Hepatic stellate cell (primary cell): ENCODE data around the gene PIAS2.
"Not testable (repeated sequence)": the region's sequence is repeated elsewhere in the genome, so short reads cannot be mapped to it uniquely, and the experiment has no call there.

Experiments used
- DNase-seq: peaks from one replicate; pipeline ENCODE4 v3.0.0; 2011; ENCODE audit warnings: low spot score

The PIAS2 gene

DNA sequence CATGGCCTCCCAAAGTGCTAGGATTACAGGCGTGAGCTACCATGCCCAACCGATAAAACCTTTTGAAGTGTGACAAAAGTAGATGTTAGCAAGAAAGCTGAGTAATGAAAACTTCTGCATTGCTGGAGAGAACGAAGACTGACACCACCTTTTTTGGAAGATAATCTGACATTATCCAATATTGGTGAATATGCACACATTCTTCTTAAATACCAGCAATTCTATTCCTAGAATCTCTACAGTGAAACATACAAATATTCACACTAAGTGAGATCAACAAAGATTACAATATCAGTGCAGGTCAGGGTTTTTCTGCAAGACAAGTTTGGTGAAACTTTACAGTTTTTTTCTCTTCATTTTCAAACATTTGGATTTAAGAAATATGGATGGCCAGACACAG, 7.8 kb downstream of the PIAS2 start:
- no peak for DNase-seq

DNA sequence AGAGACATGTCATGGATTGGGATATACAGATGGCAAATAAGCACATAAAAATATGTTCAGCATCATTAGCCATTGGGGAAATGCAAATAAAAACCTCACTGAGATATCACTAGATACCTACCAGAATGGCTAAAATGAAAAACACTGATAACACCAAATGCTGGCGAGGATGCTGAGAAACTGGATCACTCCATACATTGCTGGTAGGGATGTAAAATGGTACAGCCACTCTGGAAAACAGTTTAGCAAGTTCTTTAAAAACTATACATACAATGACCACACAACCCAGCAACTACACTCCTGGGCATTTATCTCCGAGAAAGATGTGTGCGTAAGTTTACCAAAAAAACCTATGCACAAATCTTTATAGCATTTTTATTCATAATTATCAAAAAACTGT, 13.9 kb downstream of the PIAS2 start:
- DNase-seq, result no peak

DNA sequence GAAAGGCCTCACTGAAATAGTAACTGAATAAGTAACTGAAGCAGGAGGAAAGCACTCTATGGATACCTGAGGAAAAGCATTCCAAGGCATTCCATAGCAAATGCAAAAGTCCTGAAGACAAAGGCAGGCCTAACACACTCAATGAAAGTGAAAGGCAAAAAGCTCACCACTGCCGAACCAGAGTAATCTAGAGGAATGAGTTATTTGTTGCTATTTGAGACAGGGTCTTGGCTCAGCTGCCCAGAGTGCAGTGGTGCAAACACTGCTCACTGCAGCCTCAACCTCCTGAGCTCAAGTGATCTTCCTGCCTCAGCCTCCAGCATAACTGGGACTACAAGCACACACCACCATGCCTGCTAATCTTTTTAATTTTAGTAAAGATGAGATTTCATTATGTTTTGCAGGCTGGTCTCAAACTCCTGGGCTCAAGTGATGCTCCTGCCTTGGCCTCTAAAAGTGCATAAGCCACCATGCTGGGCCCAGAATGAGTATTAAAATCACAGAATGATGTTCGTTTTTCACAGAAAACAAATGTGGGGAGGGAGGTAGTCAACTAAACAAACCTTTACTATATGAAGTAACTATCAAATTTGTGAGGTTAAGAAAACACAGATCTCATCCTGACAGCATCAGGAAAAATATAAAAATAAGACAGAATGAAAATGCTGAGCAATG, 17.9 kb downstream of the PIAS2 start:
- DNase-seq, result no peak

DNA sequence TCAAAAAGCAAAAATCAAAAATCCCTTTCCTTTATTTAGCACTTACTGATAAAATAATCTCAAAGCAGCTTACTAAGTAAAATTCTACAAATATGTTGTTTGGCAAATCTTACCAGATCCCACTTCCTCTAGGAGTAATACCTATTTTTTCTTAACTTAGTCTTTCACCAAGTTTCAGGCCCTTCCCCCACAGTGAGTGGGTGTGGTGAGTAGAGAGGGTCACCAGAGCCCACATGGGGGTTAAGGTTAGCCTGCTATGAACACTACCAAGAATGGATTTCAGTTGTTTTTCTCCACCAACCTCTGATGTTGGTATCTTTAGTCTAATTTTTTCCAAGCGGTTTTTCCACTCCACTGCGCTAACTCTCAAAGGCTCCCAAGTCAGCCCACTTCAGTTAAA, 23.2 kb downstream of the PIAS2 start:
- DNase-seq, result no peak

DNA sequence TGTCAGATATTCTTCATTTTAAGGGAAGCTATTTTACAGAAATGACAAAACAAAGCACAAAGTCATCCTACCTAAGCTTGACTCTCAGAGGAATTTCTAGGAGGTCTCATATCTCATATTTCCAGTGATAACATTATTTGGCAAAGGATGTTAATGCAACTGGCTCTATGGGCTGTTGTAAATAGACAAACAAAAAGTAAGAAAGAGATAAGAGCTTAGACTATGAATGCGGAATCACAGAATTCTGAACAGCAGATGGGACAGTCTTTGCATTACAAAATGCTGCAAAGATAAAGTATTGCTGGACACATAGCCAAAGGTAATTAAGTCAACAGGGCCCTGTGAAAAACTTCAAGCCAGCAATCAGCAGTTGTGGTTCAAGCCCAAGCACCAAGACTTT, 23.9 kb downstream of the PIAS2 start:
- no peak for DNase-seq

DNA sequence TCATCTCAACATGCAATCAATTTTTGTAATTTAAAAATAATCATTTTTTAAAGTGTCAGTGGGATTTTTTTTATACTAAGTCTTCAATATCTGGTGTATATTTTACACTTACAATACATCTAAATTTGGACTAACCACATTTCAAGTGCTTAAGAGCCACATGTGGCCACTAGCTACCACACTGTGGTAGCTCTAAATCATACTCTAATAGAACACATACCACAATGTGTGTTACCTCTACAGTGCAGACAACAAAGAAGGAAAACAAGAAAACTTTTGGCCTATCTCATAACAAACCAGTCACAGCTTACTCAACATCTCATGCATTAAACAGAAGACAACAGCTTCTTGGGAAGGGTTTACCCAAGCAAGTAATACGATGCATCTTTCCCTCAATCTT, 24.5 kb downstream of the PIAS2 start:
- no peak for DNase-seq

DNA sequence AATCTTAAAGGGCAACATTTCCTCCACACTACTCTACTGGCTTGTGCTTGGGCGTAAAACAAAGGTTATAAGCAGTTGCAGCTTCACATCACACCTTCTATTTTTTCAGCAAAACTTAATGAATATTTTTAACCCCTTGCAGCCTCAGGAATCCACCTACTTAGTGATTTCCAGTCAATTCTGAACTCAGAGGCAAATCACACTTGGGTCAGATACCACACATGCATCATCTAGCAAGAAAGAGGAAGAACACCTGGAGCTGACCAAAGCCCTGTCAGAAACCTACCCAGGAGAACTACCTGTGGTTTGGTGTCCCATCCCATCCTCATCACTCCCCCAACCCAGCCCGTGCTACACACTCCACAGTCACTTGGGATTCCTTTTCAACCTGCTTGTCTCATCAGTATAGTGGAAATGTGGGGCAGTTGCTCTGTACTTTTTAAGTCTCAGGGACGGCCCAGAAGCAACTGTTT, 25.5 kb downstream of the PIAS2 start:
- no peak for DNase-seq

DNA sequence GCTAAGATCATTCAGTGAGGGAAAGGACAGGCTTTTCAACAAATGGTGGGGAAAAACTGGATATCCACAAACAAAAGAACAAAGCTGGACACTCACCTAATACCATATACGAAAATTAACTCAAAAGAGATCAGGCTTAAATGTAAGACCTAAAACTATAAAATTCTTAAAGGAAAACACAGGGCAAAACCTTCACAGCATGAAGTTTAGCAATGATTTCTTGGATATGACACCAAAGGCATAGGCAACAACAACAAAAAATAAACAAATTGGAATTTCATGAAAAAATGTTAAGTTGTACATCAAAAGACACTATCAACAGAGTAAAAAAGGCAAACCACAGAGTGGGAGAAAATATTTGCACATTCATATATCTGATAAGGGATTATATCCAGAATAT, 28.3 kb downstream of the PIAS2 start:
- DNase-seq, result no peak

DNA sequence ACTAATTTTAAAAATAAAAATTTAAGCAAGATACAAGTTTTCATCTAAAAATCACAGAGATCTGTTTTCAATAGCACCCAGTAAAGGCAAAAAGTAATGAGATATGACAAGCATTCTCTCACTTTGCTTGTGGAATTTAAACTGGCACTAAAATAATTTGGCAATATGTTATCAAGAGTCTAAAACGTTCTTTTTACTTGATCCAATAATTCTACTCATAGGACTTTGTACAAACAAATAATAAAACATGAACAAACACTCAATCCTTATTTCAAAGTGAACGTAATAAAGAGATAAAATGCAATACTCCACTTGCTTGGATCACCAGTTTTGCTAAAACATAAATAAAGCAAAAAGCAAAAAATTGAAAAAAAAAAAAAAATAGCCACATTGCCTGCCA, 30.4 kb downstream of the PIAS2 start:
- no peak for DNase-seq

DNA sequence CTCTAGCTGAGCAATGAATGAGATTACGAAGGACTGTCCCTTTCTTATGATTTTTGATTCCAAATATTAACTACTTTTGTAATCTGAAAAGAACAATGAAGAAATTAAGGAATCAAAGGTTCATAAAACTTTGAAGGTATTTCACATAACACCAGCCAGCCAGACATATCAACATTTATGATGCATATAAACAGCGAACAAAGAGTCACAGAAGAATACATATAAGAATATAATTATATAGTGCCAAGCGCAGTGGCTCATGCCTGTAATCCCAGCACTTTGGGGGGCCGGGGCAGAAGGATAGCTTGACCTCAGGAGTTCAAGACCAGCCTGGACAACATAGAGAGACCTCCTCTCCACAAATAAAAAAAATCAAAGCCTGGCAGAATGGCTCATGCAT, 34.1 kb downstream of the PIAS2 start:
- DNase-seq, result no peak

DNA sequence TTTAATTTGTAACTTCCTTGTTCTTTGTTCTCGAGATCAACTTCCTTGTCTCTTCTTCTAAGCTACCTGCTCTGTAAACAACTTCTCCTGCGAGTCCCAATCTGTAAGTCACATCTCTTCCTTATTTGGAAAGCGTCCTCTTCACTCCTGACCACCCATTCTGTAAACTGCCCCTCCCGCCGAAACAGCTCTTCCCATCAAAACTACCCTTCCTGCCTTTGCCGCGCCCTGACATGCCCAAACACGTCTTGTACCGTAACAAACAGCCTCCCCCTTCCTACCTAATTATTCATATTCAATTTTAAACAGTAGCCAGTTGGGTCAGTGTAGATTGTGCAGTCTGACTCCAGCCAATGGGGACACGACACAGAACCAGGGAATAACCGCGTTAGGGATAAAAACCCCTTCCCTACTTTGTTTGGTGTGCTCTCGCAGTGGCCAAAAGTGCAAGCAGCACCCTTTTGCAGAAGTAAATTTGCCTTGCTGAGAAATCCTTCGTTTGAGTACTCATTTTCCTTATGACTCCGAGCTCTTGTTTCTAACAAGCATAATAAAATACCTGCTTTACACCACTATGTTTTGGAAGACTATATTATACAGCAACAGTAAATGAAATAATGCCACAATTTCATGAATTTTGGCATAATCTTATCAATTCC, 39.8 kb downstream of the PIAS2 start:
- DNase-seq, result no peak

DNA sequence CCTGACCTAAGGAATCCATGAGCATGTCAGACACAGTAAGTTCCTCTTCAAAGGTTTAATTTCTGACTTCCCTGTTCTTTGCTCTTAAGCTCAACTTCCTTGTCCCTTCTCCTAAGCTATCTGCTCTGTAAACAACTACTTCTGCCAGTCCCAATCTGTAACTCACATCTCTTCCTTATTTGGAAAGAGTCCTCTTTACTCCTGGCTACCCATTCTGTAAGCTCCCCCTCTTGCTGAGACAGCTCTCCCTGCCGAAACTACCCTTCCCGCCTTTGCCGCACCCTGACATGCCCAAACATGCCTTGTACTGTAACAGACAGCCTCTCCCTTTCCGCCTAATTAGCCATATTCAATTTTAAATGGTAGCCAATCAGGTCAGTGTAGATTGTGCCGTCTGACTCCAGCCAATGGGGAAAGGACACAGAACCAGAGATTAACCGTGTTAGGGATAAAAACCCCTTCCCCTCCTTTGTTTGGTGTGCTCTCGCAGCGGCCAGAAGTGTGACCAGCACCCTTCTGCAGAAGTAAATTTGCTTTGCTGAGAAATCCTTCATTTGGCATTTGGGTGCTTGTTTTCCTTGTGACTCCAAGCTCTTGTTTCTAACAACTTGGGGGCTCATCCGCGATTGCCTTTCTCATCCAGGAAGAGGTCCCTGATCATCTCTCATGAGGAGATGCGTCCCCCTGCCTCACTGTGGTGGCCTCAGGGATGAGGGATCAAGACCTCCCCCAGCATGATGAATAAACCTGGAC, 49.0 kb downstream of the PIAS2 start:
- DNase-seq, result no peak

DNA sequence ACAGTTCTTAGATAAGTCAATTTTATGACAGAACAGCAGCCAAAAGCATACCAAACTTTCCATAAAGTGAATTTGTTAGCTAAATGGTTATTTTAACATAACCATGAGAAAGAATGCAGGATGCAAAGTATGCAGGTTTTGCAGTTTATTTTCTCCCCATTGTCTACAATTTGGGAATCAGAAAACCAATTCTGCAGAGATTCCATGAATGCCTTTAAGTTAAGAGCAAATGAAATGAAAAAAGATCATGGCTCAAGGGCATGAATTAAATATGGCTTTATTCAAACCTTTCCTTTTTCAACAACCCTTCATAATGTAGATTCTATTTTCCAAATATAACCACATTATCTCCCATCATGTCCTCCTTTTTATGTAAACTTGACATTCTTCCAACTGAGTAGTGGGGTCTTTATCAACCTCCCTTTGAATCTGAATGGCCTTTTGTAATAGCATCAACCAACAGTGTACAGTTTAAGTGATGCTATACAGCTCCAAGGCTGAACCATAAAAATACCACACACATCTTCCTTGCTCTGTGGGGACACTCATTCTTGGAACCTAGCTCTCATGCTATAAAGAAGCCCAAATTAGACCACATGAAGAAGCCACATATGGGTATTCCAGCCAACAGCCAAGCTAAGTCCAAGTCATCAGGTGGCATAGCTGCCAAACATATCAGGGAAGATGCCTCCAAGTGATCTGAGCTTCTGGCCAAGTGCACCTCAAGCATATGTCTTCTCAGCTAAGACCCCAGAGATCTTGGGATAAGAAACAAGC, 49.8 kb downstream of the PIAS2 start:
- DNase-seq, result no peak

DNA sequence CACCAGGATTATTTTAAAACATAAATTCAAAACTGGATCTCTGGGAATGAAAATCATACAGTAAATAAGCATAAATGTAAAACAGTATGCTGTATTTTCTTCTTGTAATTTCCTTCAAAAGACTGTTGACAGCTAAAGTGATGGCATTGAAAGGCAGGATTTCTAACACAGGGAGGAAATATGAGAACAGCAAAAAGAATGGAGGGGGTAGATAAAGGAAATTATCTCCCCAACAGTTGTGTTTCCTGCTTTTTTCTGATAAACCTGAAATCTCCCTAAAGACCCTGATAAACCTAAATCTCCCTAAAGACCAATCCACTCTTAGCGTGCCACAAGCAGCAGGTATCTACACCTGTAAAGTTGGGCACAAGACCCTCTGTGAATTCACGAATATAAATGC, 50.8 kb downstream of the PIAS2 start:
- no peak for DNase-seq

DNA sequence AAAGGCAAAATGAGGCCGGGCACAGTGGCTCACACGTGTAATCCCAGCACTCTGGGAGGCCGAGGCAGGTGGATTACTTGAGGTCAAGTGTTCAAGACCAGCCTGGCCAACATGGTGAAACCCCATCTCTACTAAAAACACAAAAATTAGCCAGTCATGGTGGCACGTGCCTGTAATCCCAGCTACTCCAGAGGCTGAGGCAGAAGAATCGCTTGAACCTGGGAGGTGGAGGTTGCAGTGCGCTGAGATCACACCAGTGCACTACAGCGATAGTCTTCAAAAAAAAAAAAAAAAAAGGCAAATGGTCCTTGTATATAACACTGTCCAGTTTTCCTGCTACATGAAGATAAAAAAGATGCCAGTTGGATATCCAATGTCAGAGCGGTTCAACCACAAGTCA, 52.1 kb downstream of the PIAS2 start:
- DNase-seq, result not testable (repeated sequence)

DNA sequence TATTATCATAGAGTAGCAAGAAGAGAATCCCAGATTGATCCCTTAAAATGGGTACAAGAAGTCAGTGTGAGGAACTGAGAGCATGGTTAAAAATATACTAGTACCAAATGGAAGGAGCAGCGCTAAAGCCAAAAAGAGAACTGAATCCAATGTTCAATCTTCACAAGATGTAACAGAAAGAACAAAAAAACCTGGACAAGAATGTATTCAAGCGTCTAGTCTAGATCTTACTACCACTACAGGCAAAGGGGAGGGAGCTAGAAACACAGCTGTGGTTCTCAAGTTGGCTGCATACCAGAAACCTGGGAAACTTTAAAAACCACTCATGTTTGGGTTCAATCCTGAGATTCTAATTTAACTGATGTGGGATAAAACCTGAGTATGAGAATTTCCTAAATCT, 57.5 kb downstream of the PIAS2 start:
- no peak for DNase-seq

DNA sequence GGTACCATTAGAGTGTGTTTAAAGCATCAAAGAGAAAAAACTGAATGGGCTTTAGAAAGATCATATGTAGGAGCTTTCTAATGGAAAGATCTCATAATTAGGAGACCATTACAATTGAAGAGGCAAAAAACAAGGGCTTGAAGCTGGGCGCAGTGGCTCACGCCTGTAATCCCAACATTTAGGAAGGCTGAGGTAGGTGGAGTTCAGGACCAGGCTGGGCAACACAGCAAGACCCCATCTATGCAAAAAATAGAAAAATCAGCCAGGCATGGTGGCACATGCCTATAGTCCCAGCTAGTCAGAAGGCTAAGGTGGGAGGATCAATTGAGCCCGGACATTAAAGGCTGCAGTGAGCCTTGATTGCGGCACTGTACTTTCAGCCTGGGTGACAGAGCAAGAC, 59.0 kb downstream of the PIAS2 start:
- no peak for DNase-seq

DNA sequence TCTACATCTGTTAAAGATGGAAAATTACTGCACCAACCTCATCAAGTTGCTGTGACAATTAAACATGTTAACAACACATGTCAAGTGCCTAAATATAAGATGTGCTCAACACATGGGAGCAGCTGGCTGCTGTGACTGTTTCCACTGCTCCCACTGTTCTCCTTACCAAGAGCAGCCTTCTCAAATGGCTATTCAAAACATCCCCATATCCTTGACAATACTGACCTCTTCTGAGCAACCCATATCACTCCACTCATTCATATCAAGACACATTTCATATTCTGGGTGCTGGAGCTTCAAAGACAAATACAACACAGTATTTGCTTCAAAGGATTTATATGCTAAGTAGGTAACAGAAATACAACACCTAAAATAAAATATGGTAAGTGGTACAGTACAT, 60.3 kb downstream of the PIAS2 start:
- no peak for DNase-seq

DNA sequence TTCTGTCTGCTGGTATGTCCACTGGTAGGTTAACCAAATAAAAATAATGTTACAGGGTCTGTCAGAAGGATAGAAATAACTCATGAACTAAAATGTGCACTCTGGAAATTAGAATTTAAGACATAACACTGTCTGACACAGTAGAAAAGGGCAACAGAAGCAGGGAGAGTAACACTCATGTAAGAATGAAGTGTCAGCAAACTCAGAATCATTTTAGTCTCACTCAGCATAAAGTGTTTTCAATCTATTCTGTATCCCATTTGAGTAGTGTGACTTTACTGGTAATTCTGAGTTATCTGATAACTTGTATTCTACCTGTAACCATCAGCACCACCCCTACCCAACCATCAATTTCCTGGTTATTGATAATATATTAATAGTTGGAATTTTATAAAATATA, 68.3 kb downstream of the PIAS2 start:
- DNase-seq, result no peak

DNA sequence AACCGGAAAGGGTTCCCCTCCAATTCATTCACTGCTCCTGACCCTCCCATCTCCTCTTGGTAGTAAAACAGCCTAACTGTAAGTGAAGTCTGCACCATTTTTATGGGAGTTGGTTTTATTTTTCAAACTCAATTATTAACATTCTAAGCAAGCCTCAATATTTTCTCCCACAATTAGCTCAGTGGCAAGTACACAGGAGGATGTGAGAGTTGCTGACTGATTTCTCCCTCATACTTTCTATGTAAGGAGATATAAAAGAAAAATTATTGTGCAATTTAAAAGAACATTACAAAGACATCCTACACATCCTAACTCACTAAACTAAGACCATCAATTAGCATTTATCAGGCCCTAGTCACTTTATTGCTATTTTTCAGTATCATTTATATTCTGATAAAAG, 73.9 kb downstream of the PIAS2 start:
- DNase-seq, result no peak

DNA sequence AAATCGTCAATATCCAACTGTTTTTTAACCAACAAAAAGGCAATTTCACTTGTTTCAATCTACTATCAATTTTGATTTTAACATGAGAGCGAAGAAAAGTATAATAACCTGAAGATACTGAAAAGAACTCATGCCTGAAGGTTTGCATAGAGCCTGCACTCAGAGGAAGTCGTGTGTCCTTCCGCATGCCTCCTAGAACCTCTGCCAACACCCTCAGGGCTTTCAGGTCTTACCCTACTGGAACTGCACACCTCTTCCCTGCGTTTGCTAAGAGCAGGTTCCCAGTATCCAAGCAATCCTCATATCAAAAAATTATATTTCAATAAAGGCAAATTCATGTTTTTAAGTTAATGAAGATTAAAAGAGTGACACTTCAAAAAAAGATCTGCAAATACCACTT, 74.7 kb downstream of the PIAS2 start:
- DNase-seq, result no peak

DNA sequence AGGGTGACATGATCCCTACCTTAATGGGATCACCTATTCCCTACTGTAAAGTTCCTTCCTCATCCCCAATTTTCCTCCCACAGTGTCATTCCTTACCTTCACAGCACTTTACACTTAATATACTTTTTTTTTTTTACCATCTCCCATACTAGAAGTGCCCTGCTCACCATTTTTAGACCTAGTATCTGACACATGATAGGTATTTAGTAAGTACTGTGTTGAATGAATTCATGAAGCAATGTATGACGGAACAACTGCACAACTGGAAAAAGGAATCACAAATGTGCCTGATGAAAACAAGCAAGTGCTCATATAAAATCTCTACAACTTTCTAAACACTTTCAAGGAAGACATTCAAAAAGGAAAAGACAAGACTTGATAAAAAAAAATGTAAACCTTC, 83.4 kb downstream of the PIAS2 start:
- no peak for DNase-seq

DNA sequence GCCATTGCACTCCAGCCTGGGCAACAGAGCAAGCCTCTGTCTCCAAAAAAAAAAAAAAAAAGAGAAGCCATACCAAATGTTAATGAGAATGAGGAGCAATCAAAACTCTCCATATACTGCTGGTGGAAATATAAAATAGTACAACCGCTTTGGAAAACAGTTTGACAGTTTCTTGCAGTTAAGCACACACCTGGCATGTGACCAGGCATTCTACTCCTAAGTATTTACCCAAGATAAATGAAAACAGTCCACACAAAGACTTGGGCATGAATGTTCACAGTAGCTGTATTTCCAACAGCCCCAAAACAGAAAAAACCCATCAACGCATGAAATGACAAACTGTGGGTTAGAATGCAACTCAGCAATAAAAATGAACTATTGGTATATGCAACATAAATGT, 84.5 kb downstream of the PIAS2 start:
- no peak for DNase-seq
